Inflammatory macrophage treated with lipopolysaccharide for 1 hour (primary cell): Measurements from ENCODE around the gene IGLL5.
"Not testable (repeated sequence)": the region's sequence is repeated elsewhere in the genome, so short reads cannot be mapped to it uniquely, and the experiment has no call there.

Experiments used
- DNase-seq, 2 donors: peaks; one replicate each; pipeline ENCODE4 v3.0.0-alpha.2; 2020 to 2022

The IGLL5 gene

GRCh38 chr22:22884888-22885840 is 2.5 kb upstream of the IGLL5 start:
- no peak for DNase-seq

- DNase-seq, result no peak
Observed at GRCh38 chr22:22886546-22886945, 1.1 kb upstream of the IGLL5 start.

GRCh38 chr22:22888571-22889353 is 1.1 kb downstream of the IGLL5 start:
- no peak for DNase-seq

- no peak for DNase-seq
Observed at GRCh38 chr22:22890085-22890484, 2.5 kb downstream of the IGLL5 start.

GRCh38 chr22:22891139-22891621 is 3.6 kb downstream of the IGLL5 start:
- DNase-seq, result no peak

GRCh38 chr22:22892096-22893052 is 4.8 kb downstream of the IGLL5 start:
- DNase-seq, result no peak

GRCh38 chr22:22893077-22893805 is 5.6 kb downstream of the IGLL5 start:
- DNase-seq, result no peak

- DNase-seq, result no peak
Observed at GRCh38 chr22:22893891-22894739, 6.5 kb downstream of the IGLL5 start.

- no peak for DNase-seq
Observed at GRCh38 chr22:22894740-22895731, 7.4 kb downstream of the IGLL5 start.

GRCh38 chr22:22895776-22896445 is 8.3 kb downstream of the IGLL5 start:
- DNase-seq, result no peak

GRCh38 chr22:22896601-22897000 is 9.0 kb downstream of the IGLL5 start:
- no peak for DNase-seq

GRCh38 chr22:22897091-22897490 is 9.5 kb downstream of the IGLL5 start:
- no peak for DNase-seq

- DNase-seq, result no peak
Observed at GRCh38 chr22:22897947-22898346, 10.3 kb downstream of the IGLL5 start.

- DNase-seq, result not testable (repeated sequence)
Observed at GRCh38 chr22:22898411-22898950, 10.9 kb downstream of the IGLL5 start.

GRCh38 chr22:22899342-22900080 is 11.9 kb downstream of the IGLL5 start:
- DNase-seq, result not testable (repeated sequence)

- not testable (repeated sequence) for DNase-seq
Observed at GRCh38 chr22:22900527-22901205, 13.1 kb downstream of the IGLL5 start.

- DNase-seq, result peak in 1 of 2 donors; percentile 12
Observed at GRCh38 chr22:22901578-22902218, 14.1 kb downstream of the IGLL5 start.
